GM23338 (cell line): ENCODE measurements around the gene CCL8. TPM values are rescaled to one million over a fixed set of nuclear protein-coding genes. Genes with fewer than 3 reads are reported as not detected.

Experiments used
- ATAC-seq: fragments of 200-7000 bp; cut with Tn5 transposase; 3 replicates; pipeline ENCODE4 v1.9.1; 2020
- DNase-seq: peaks from one replicate; pipeline ENCODE4 v3.0.0-alpha.2; 2015; ENCODE audit warnings: low spot score
- H2AFZ ChIP-seq: fragments of 200-600 bp; sonication (generic); 2 replicates; pipeline ENCODE4 v1.8.0; 2016; ENCODE audit warnings: antibody characterized with exemption, mild to moderate bottlenecking, moderate library complexity
- H3F3A ChIP-seq: fragments of 200-600 bp; sonication (generic); replicated peaks from 2 replicates; pipeline ENCODE4 v1.8.0; 2017; ENCODE audit warnings: antibody characterized with exemption, mixed run types, low read depth
- H3K27ac ChIP-seq: fragments of 200-600 bp; sonication (generic); 2 replicates; pipeline ENCODE4 v1.6.1; 2016; ENCODE audit warnings: low read depth
- H3K27me3 ChIP-seq: fragments of 200-600 bp; sonication (generic); 2 replicates; pipeline ENCODE4 v1.8.0; 2016; ENCODE audit warnings: mild to moderate bottlenecking, mixed run types, moderate library complexity; ENCODE audit not compliant: insufficient read depth
- H3K36me3 ChIP-seq: fragments of 200-600 bp; sonication (generic); 2 replicates; pipeline ENCODE4 v1.8.0; 2016; ENCODE audit warnings: mild to moderate bottlenecking; ENCODE audit not compliant: insufficient read depth
- H3K4me1 ChIP-seq: fragments of 200-600 bp; sonication (generic); 2 replicates; pipeline ENCODE4 v1.8.0; 2016; ENCODE audit warnings: mild to moderate bottlenecking, moderate library complexity; ENCODE audit not compliant: insufficient read depth
- H3K4me2 ChIP-seq: fragments of 200-600 bp; sonication (generic); 2 replicates; pipeline ENCODE4 v1.7.1; 2017; ENCODE audit warnings: mixed run types
- H3K4me3 ChIP-seq: fragments of 200-600 bp; sonication (generic); 2 replicates; pipeline ENCODE4 v1.6.1; 2016; ENCODE audit warnings: mixed run types
- H3K79me2 ChIP-seq: fragments of 200-600 bp; sonication (generic); replicated peaks from 2 replicates; pipeline ENCODE4 v1.8.0; 2017; ENCODE audit warnings: mild to moderate bottlenecking; ENCODE audit not compliant: insufficient read depth
- H3K9me2 ChIP-seq: fragments of 200-600 bp; sonication (generic); 2 replicates; pipeline ENCODE4 v1.8.0; 2017; ENCODE audit not compliant: insufficient read depth
- H4K20me1 ChIP-seq: fragments of 200-600 bp; sonication (generic); replicated peaks from 2 replicates; pipeline ENCODE4 v1.8.0; 2017; ENCODE audit warnings: mild to moderate bottlenecking; ENCODE audit not compliant: insufficient read depth
- H3K27ac Mint-ChIP-seq: 2 replicates; pipeline ENCODE4 v1.8.0; 2020; ENCODE audit warnings: inconsistent platforms, mild to moderate bottlenecking, moderate library complexity, mixed read lengths
- H3K27me3 Mint-ChIP-seq: 3 replicates; pipeline ENCODE4 v1.8.0; 2022; ENCODE audit warnings: low read depth, mild to moderate bottlenecking, moderate library complexity, mixed read lengths, inconsistent platforms; ENCODE audit not compliant: insufficient read depth, poor library complexity
- H3K36me3 Mint-ChIP-seq: 3 replicates; pipeline ENCODE4 v1.8.0; 2021; ENCODE audit warnings: low read depth, mild to moderate bottlenecking, inconsistent platforms, moderate library complexity, mixed read lengths
- H3K4me1 Mint-ChIP-seq: 3 replicates; pipeline ENCODE4 v1.8.0; 2020; ENCODE audit warnings: mild to moderate bottlenecking, inconsistent platforms, mixed read lengths
- H3K4me3 Mint-ChIP-seq: 3 replicates; pipeline ENCODE4 v1.8.0; 2021; ENCODE audit warnings: moderate library complexity, mild to moderate bottlenecking, inconsistent platforms, mixed read lengths
- H3K9me3 Mint-ChIP-seq: 3 replicates; pipeline ENCODE4 v1.8.0; 2020; ENCODE audit warnings: moderate library complexity, mild to moderate bottlenecking, inconsistent platforms, mixed read lengths
- CREB1 ChIP-seq: fragments of 250-450 bp; sonication (Bioruptor Pico); IDR thresholded peaks from 2 replicates; pipeline ENCODE4 v1.5.0; 2020; ENCODE audit warnings: low read depth, mild to moderate bottlenecking, moderate library complexity
- ETS1 ChIP-seq: IDR thresholded peaks from 2 replicates; pipeline ENCODE4 v1.6.1; 2016; ENCODE audit warnings: antibody characterized with exemption
- EZH2 ChIP-seq: fragments of 200-600 bp; sonication (generic); IDR thresholded peaks from one replicate; pipeline ENCODE4 v1.8.0; 2017; ENCODE audit warnings: antibody characterized with exemption, mild to moderate bottlenecking, low read depth; ENCODE audit not compliant: unreplicated experiment
- EZH2phosphoT487 ChIP-seq: fragments of 200-600 bp; sonication (generic); IDR thresholded peaks from one replicate; pipeline ENCODE4 v1.8.1; 2018; ENCODE audit warnings: antibody characterized with exemption; ENCODE audit not compliant: unreplicated experiment
- NANOG ChIP-seq: IDR thresholded peaks from 2 replicates; pipeline ENCODE4 v1.6.1; 2016; ENCODE audit warnings: antibody characterized with exemption, borderline replicate concordance
- REST ChIP-seq: IDR thresholded peaks from one replicate; pipeline ENCODE4 v1.6.1; 2018; ENCODE audit warnings: antibody characterized with exemption; ENCODE audit not compliant: unreplicated experiment
- ZNF114 ChIP-seq: fragments of 250-450 bp; sonication (Bioruptor Pico); IDR thresholded peaks from 2 replicates; pipeline ENCODE4 v1.5.0; 2020; ENCODE audit warnings: mild to moderate bottlenecking, moderate library complexity
- ZNF462 ChIP-seq: fragments of 250-450 bp; sonication (Bioruptor Pico); IDR thresholded peaks from 2 replicates; pipeline ENCODE4 v1.5.0; 2020; ENCODE audit warnings: mild to moderate bottlenecking, moderate library complexity
- polyA plus RNA-seq: library from polyadenylated mRNA; unstranded; fragments of >200 nt; fragmentation: Nextera tagmentation; extraction: Ambion mirVana; gene quantifications from 2 replicates; pipeline ENCODE4 v1.2.1, GENCODE V29; 2016
- total RNA-seq: library from RNA; depleted of rRNA; stranded (reverse); fragments of >200 nt; shearing (Covaris generic); gene quantifications from 2 replicates; pipeline ENCODE4 v1.2.3, GENCODE V29; 2014

Gene CCL8
- total and polyA plus RNA-seq, 2 experiments from 2014 or later: not detected

GRCh38 chr17:34365340-34365739 lies 46.1 kb downstream of the CCL8 start:
- Mint-ChIP-seq H3K36me3 (no peaks in the 10 kb centered on the region), H3K4me1 (peaks cover 9% of the 10 kb centered on the region; the same call in 2 of the 3 replicates), H3K27ac (no peak overlapping the region), H3K4me3 (no peak overlapping the region), H3K27me3 (peaks cover 10% of the 10 kb centered on the region), H3K9me3 (no peaks in the 10 kb centered on the region)
- no peak overlapping the region for H2AFZ ChIP-seq
- H3K27ac ChIP-seq: no peak overlapping the region
- no peaks in the 10 kb centered on the region for H3F3A ChIP-seq
- H3K9me2 ChIP-seq: no peaks in the 10 kb centered on the region
- no peaks in the 10 kb centered on the region for H4K20me1 ChIP-seq
- TF ChIP-seq REST (no peak), ZNF462 (CRISPR knock-in tag) (no peak), CREB1 (no peak), NANOG (no peak), EZH2 (no peak), EZH2phosphoT487 (no peak), ETS1 (no peak), ZNF114 (CRISPR knock-in tag) (no peak)
- no peak overlapping the region for H3K4me3 ChIP-seq
- no peak for ATAC-seq
- no peaks in the 10 kb centered on the region for H3K4me1 ChIP-seq
- no peak for DNase-seq
- no peaks in the 10 kb centered on the region for H3K27me3 ChIP-seq
- no peak overlapping the region for H3K4me2 ChIP-seq
- H3K36me3 ChIP-seq: no peaks in the 10 kb centered on the region
- H3K79me2 ChIP-seq: no peaks in the 10 kb centered on the region
